Uterus (tissue), 4 donors: ENCODE data around the gene NCKAP5L. TPM values are rescaled to one million over a fixed set of nuclear protein-coding genes. Genes with fewer than 3 reads are reported as not detected.

Experiments
- DNase-seq, 2 donors: peaks; one replicate each; pipeline ENCODE4 v3.0.0-alpha.2; 2019 to 2020
- H3K27ac ChIP-seq, 2 donors: fragments of 200-600 bp; sonication (generic); 1 replicate in 1 of 2; 2 replicates in 1 of 2; pipeline ENCODE4 v1.5.1; 2016 to 2018
- H3K27me3 ChIP-seq, 2 donors: fragments of 200-600 bp; sonication (generic); one replicate each; pipeline ENCODE4 v1.5.1; 2018 to 2019; ENCODE audit warnings: control low read depth in 1 of 2
- H3K36me3 ChIP-seq, 2 donors: fragments of 200-600 bp; sonication (generic); one replicate each; pipeline ENCODE4 v1.5.1; 2019; ENCODE audit warnings: control low read depth in 1 of 2
- H3K4me1 ChIP-seq, 2 donors: fragments of 200-600 bp; sonication (generic); one replicate each; pipeline ENCODE4 v1.5.1; 2018 to 2019; ENCODE audit warnings: control low read depth in 1 of 2
- H3K4me3 ChIP-seq, 2 donors: fragments of 200-600 bp; sonication (generic); 1 replicate in 1 of 2; 2 replicates in 1 of 2; pipeline ENCODE4 v1.5.1; 2018 to 2019; ENCODE audit warnings: mild to moderate bottlenecking in 1 of 2
- H3K9me3 ChIP-seq, 2 donors: fragments of 200-600 bp; sonication (generic); one replicate each; pipeline ENCODE4 v1.5.1; 2019; ENCODE audit warnings: control low read depth in 1 of 2
- CTCF ChIP-seq, 4 experiments: fragments of 200-600 bp in 2 of 4; fragments of 450-650 bp in 2 of 4; sonication (generic) in 2 of 4; IDR thresholded peaks; one replicate each; pipeline ENCODE4 v1.5.1; 2016 to 2019; ENCODE audit warnings: antibody characterized with exemption in 4 of 4, mild to moderate bottlenecking in 2 of 4, moderate library complexity in 1 of 4
- POLR2A ChIP-seq, 2 donors: fragments of 450-650 bp; IDR thresholded peaks; one replicate each; pipeline ENCODE4 v1.6.1; 2016; ENCODE audit warnings: antibody characterized with exemption in 2 of 2, mild to moderate bottlenecking in 1 of 2, moderate library complexity in 1 of 2
- intact Hi-C: fragments of 100-400 bp; cut with DNase I; formaldehyde crosslinking; loops from one replicate; pipeline ENCODE4 v1.15.1; 2023; ENCODE audit warnings: low total_unique reads
- total RNA-seq, 4 donors: library from RNA; depleted of rRNA in 3 of 4; stranded (reverse); fragments of >200 nt in 3 of 4; gene quantifications; one replicate each; pipeline versions ENCODE4 v1.1.0 to v1.2.4, GENCODE V29; 2014 to 2023
- donor health status: DM: yes; HTN: yes; CAD: no.

Gene NCKAP5L
- total RNA-seq, 4 donors from 2014 or later: 4.1 to 26.1 (median 11.5) TPM

- Histone ChIP-seq H3K27ac (no peak overlapping the region), H3K4me1 (no peaks in the 10 kb centered on the region), H3K9me3 (no peaks in the 10 kb centered on the region), H3K4me3 (no peak overlapping the region), H3K36me3 (no peaks in the 10 kb centered on the region), H3K27me3 (no peaks in the 10 kb centered on the region)
- peak; percentile 47 to 60 for DNase-seq
- intact Hi-C loops: no loop called here
- no peak for TF ChIP-seq POLR2A (IDR thresholded peaks at IDR 0.05)
- peak; percentile 29 to 56 (median 42) for TF ChIP-seq CTCF (IDR thresholded peaks at IDR 0.05)
These were observed 65.1 kb downstream of the NCKAP5L start for GRCh38 chr12:49763006-49763591.

GRCh38 chr12:49762468-49762847, 65.8 kb downstream of the NCKAP5L start:
- no peak overlapping the region for H3K27ac ChIP-seq
- H3K4me3 ChIP-seq: no peak overlapping the region
- H3K27me3 ChIP-seq: no peaks in the 10 kb centered on the region
- no peak for TF ChIP-seq POLR2A (IDR thresholded peaks at IDR 0.05)
- TF ChIP-seq CTCF (IDR thresholded peaks at IDR 0.05): no peak
- no peaks in the 10 kb centered on the region for H3K36me3 ChIP-seq
- DNase-seq: no peak
- H3K4me1 ChIP-seq: no peaks in the 10 kb centered on the region
- H3K9me3 ChIP-seq: no peaks in the 10 kb centered on the region
- intact Hi-C loops: no loop called here

GRCh38 chr12:49761677-49762467, 66.3 kb downstream of the NCKAP5L start:
- Histone ChIP-seq H3K36me3 (no peaks in the 10 kb centered on the region), H3K27ac (no peak overlapping the region), H3K4me1 (no peaks in the 10 kb centered on the region), H3K27me3 (no peaks in the 10 kb centered on the region), H3K9me3 (no peaks in the 10 kb centered on the region), H3K4me3 (no peak overlapping the region)
- no peak for DNase-seq
- TF ChIP-seq POLR2A (IDR thresholded peaks at IDR 0.05): no peak
- TF ChIP-seq CTCF (IDR thresholded peaks at IDR 0.05): no peak
- intact Hi-C loops: no loop called here

- intact Hi-C loops: no loop called here
- Histone ChIP-seq H3K36me3 (no peaks in the 10 kb centered on the region), H3K27me3 (no peaks in the 10 kb centered on the region), H3K4me3 (no peak overlapping the region), H3K4me1 (no peaks in the 10 kb centered on the region), H3K27ac (no peak overlapping the region), H3K9me3 (no peaks in the 10 kb centered on the region)
- no peak for TF ChIP-seq CTCF (IDR thresholded peaks at IDR 0.05)
- no peak for DNase-seq
These were observed 77.2 kb downstream of the NCKAP5L start for GRCh38 chr12:49750996-49751393.
